A549 treated with Hydrocortisone at 1 μM for 4 hours (cell line): Measurements from ENCODE around the gene DCAF8L1. TPM values are rescaled to one million over a fixed set of nuclear protein-coding genes. Genes with fewer than 3 reads are reported as not detected.

Experiments used
- total RNA-seq: library from RNA; stranded (reverse); fragments of 200-300 nt; extraction: Qiagen RNA extraction; gene quantifications from 5 replicates; pipeline ENCODE4 v1.2.3, GENCODE V29; 2022

Gene DCAF8L1
- total RNA-seq = not detected in 5 replicates

DNA sequence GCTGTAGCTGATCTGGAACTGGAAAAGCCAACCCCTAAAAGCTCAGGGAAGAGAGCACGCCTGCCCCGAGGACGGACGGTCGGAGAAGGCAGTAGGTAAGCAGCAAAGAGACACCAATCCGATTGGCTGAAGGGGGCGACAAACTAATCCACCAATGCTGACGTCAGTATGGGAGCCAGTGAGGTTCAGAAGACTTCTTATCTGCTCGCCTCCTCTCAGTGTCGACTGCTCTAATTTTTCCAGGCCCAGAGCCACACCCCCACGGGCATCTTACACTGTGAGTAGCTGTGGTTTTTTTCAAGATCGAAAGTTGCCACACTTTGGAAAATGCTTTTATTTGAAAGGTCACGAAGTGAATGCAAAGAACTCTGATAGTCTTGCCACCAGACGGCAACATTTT, at the start of gene DCAF8L1:
Gene DCAF8L1, minus strand, starts transcription at position 101 of the 400 bp plus-strand sequence. CDS start 115 bp downstream, outside the sequence.

Other genes starting within 250 kb of the DCAF8L1 start
- gene MAGEB10, start 173.5 kb downstream of the DCAF8L1 start, total RNA-seq = not detected in 5 replicates